HG03103 (cell line): ENCODE measurements around the gene KIF17.

Experiments used
- ATAC-seq: cut with Tn5 transposase; IDR thresholded peaks from one replicate; pipeline ENCODE4 v1.9.1; 2021; ENCODE audit warnings: low read depth; ENCODE audit not compliant: unreplicated experiment

Gene KIF17

DNA sequence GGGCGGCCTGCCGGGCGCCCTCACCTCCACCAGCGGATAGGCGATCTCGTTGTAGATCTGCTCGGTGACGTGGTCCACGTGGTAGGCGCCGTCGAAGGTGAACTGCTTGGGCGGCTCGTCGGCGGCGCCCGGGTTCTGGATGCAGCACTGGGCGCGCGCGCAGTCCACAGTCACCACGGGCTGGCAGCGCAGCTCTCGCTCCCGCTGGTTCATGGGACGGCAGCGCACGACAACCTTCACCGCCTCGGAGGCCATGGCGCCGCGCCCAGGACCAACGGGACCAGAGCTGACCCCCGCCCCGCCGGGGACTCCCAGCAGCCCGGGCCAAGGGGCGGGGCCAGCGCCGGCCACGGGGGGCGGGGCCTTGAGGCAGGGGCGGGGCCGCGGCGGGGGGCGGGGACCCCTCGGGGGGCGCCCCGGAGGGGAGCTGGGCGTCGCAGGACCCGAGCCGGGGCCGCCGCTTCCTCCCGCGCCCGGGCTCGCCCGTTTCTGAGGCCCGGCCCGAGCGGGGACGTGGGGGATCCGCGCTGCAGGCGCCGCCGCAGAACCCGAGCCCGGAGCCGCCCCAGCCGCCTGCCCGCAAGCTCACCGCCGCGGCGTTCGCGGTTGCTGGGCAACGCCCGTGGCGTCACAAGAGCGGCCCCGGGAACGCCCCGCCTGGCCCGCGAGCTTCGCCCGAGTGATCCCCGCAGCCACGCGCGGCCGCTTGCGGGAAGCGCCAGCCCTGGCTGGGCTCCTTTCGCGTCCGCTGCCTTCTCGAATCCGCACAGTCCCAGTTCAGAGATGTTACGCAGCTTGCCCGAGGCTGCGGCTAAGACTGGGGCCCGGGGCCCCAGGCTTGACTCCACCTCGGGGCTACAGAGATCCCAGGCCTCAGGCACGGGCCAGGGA is at the start of gene KIF17:
Gene KIF17 (minus strand): TSS at position 556 of the 891 bp plus-strand sequence. CDS start 301 bp downstream, at position 255.
- no peak for ATAC-seq

DNA sequence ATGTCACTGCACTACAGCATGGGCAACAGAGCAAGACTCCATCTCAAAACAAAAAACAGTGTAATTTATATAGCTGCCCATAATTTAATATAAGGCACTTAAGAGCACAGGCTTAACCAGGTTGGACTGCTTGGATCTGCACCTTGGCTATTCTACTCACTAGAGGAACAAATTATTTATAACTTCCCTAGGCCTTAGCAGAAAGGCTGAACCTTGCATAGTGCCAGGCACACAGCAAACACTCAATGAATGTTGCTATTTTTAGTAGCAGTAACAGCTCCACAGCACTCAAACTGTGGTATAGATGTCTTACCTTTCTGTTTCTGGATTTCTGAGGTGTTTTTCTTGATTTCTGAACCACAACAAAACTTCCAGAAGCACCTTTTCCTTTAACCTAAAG is 49.5 kb upstream of the KIF17 start:
- no peak for ATAC-seq

DNA sequence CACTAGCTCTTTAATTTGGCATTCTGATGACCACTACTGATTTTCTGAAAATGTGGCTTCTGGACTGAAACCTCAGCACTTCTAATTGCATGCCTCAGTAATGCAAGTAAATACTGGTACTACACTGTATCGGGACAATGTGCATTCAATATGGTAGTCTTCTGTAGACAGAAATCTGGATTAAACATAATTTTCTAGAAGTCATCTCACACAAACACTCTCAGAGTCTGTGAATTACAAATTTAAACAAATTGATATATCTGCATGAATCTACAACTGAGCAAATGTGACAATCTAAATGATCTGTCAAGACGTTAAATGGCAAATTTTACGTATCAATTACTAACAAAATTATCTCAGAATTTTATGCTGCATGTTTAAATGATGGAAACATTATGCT is 45.6 kb upstream of the KIF17 start:
- no peak for ATAC-seq

DNA sequence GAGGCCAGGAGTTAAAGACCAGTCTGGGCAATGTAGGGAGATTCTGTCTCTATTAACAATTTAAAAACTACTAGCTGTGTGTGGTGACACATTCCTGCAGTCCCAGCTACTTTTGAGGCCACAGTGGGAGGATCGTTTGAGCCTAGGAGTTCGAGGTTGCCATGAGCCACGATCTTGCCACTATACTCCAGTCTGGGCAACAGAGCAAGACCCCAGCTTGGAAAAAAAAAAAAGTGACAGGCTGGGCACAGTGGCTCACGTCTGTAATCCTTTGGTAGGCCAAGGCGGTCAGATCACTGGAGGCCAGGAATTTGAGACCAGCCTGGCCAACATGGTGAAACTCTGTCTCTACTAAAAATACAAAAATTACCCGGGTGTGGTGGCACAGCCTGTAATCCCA is 42.5 kb upstream of the KIF17 start:
- ATAC-seq = no peak

DNA sequence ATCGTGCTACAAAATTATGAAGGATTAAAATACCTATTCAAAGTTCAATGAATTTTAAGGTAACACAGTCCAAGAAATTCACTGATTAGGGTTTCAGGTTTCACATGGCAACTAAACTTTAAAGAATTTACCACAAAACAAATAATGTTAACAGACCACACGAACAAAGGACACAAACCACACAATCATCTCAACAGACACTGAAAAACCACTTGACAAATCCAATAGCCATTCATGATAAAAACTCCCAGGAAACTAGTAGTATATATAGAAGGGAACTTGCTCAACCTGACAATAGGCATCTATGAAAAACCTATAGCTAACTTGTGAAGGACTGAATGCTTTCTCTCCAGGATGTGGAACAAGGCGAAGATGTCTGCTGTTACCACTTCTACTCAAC is 35.8 kb upstream of the KIF17 start:
- no peak for ATAC-seq

DNA sequence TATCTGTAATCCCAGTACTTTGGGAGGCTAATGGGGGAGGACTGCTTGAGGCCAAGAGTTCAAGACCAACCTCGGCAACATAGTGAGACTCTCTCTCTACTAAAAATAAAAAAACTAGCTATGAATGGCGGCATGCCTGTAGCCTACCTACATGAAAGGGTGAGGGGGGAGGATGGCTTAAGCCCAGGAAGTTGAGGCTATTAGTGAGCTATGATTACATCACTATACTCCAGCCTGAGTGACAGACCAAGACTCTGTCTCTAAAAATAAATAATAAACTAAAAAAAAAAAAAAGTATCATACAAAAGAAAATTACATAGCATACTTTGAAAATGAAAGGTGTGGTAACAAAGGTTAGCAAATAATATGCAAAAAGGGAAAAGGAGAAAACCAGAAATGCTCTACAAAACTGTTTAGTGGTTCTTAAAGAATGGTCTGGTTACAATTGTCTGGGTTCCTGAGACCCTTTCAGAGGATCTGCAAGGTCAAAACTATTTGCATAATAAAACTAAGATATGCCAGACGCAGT is 33.7 kb upstream of the KIF17 start:
- no peak for ATAC-seq

DNA sequence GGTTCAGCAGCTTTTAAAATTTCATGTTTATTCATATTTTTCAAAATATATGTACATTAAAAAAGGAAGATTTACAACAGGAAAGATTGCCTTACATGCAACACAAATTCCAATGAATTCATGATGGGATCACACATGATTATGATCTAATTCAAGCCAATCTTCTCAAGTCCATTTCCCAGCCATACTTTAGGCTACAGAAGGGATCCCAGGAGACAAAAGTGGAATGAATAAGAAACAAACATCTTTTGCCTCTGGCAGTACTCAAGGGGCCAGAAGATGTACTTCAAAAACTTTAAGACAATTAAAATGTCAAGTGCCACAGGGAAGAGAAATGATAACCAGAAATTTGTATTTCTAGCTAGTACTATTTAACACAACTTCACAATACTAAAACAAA is 24.9 kb upstream of the KIF17 start:
- ATAC-seq = no peak

DNA sequence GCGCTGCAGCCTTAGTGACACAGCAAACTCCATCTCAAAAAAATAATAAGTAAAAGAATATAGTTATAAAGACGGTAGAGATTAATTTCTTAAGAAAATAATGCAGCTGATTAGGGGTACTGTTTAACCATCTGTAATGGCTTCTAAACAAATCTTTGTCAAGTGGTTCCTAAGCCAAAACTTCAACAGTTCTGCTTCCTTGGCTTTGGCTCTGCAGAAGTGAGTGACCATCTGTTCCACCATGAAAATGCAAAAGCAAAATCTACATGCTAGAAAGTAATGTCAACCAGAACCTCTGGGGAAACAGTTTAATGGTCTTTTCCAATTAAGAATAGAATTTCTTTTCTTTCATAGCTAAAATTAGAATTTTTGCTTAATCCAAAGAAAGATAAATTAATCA is 23.0 kb upstream of the KIF17 start:
- ATAC-seq = no peak

DNA sequence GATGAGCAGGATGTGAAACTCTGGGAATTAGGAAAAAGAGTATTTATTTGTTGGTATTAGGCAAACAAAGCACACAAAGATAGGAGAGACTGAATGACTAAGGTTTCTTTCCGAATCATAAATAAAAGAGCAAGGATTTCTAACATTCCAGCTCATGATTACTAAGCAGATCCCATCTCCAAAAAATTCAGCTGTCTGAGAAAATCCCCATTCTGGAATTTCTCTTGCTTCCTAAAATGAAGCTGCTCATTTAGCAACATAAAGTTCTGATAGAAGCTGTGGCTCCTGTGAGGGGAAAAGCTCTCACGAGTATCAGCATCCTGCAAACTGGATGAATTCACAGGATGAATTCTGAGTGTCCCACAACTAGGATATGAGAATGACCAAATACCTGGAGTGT is 21.4 kb upstream of the KIF17 start:
- ATAC-seq = no peak

DNA sequence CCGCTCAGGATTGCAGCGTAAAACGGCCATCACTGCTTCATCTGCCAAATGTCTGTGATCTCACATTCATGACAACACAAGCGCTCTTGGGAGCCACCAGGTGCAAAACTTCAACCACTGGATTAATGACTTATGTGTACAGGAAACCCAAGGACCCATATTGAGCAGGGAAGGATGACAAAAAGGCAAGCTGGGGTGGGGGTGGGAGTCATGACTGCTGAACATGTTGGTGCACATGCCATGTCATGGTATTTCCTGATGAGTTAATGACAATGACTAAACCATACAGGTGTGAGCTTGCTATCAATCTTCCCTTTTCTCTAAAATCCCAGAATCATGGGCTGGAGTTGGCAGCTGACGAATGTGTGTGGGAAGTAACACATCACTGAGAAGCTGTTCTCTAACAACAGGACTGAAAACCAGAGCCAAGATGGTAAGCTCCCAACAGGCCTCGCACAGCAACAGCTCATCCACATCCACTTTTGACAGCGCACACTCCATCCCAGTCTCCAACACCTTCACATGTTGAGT is 17.8 kb upstream of the KIF17 start:
- no peak for ATAC-seq

DNA sequence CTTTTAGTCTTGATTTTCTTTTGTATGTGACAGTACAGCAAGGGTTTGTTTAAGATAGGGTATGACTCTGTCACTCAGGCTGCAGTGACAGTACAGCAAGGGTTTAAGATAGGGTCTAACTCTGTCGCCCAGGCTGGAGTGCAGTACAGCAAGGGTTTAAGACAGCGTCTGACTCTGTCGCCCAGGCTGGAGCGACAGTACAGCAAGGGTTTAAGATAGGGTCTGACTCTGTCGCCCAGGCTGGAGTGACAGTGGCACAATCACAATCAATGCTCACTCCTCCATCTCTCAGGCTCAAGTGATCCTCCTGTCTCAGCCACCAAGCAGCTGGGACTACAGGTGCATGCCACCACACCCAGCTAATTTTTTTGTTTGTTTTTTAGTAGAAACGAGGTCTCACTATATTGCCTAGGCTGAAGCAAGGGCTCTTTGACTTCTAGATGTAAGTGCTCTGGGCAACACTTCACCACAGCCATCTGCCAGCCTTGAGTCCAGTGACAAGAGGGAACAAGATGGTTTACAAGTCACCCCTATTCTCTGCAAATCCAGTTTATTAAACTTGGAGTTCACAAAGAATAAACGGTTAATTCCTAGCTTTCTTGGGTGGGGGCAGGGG is 15.7 kb upstream of the KIF17 start:
- ATAC-seq = no peak

DNA sequence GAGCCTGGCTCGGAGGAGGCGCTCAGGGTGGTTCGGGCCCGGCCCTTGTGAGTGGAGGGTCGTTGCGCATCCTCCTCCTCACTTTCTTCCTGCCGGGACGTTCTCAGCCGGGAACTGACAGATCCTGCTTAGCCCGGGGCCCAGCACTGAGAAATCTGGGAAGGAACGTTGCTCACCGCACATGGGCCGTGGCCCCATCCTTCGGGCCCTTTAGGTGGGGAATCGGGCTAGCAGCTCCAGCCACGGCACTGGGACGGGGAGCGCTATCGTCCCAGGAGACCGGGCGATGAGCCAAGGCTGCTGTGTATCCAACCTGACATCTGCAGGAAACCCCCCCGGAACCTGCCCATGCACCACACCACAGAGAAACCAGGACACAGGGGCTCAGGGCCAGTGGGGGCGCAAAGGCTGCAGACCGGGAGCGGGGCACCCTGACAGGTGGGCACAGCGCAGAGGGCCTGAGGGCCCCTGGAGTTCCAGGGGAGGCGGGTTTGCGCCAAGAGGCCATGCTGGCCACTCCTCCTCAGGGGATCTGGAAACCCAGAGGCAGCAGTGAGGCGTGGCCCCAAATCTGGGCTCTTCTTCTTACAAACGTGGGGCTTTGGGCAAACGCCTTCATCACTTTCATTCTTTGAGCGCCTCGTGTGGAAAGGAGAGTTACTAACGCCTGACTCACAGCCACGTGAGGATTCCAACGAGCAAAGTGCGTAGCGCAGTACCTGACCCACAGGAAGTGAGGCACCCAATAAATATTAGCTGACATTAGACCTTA is 15.0 kb upstream of the KIF17 start, which contains the start of gene SH2D5:
Gene SH2D5 (minus strand): TSS at position 116 of the 772 bp plus-strand sequence. CDS start 4,659 bp downstream, outside the sequence.
- no peak for ATAC-seq

DNA sequence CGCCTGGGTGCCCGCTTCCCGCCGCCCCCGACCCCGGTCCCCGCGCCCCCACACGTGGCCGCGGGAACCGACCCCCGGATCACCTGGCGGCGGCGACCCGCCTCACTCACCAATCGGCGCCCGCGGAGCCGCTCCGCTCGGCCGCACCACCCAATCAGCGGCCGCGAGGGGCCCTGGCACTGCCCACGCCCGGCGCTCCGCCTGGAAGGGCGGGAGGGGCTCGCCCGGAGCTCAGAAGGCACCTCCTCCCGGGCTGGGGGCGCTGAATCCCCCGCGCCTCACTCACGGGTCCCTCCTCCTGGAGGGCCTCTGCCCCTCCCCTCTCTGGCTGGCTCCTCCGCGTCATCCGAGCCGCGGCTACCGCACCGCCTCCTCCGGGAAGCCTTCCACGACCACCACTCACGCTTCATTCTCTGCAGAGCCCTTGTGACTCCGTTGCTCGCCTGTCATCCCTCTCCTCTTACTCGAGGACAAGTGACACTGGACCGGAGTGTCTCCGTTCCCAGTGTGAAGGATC is 14.3 kb upstream of the KIF17 start:
- ATAC-seq = peak; percentile 47

DNA sequence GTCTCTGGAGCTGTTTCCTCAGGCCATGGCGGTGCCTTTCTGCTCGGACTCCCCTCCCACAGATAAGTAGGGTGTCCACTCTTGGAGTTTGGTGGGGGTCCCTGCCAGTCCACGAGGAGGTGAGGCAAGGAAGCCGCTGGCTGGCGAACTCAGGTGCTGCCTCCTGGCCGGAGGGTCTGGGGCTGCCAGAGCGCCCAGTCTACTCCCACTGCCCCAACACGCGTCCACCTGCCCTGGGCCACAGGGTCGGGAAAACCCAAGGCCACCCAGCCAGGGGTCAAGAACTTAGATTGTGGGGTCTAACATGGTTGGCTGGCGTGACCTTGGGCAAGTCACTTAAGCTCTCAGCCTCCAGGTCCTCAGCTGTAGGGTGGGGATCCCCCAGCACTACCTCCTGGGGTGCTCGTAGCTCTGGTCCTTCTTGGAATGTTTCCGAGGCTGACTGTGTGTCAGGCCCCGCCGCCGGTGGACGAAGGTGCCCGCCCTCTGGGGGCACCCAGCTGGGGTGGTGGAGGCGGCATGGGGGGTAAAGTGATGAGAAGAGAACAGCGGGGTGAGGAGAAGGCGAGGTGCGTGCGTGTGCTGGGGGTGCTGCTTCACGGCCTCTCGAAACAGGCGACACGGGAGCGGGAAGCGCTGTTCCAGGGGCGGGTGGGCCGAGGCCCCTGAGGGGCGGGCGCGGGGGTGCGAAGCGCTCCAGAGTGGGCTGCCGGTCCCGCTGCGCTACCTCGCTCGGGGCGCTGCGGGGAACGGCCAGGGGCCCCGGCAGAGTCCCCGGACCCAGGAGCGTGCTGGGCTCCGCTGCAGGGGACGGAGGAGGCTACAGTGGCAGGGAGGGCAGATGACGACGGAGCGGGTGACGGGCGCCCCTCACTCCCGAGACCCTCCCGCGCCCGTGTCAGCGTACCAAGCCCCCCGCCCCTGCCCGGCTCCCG is 13.5 kb upstream of the KIF17 start:
- ATAC-seq = peak; percentile 11

DNA sequence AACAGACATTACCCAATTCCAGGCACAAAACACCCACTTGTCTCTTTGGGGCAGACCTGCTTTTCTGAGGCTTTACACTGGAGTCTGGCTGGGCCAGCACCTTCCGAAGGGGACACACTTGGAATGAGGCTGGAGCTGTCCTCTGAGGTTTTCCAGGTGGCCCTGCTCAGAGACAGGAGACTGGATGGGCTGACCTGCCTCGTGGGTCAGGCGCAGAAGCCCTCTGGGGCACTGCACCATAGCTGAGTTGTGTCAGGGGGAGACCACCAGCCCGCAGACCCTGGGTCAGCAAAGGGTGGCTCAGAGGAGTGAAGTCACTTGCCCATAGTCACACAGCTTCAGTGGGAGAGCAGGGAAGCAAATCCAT is 12.9 kb upstream of the KIF17 start:
- no peak for ATAC-seq

DNA sequence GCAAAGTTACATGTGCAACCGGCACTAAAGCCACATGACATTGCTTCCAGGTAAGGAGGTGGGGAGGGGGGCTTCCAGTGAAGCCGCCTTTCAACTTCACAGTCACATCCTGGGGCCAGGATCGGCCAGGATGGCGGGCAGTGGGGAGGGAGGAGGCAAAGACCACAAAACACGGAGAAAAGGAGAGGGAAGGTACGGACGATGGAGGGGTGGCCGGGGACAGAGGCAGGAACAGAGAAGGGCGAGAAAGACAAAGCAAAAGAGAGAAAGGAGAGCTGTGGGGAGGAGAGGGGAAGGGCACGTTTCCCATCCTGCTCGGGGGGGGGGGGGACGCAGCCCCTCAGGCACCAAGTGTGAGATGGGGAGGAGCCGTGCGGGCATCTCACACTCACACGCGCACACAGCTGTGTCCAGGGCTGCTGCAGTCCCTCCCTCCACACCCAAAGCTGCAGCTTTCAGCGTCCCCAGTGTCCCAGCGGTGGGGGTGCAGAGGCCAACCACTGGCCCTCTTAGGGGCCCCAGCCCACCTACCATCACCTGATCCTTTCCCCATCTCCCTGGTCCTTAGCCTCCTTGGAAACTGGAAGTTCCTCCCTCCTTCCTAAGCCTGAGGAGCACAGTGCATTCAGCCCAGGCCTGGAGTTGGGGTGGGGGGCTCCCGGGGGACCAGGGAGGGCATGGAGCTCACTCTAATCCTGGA is 12.3 kb upstream of the KIF17 start:
- ATAC-seq = no peak

DNA sequence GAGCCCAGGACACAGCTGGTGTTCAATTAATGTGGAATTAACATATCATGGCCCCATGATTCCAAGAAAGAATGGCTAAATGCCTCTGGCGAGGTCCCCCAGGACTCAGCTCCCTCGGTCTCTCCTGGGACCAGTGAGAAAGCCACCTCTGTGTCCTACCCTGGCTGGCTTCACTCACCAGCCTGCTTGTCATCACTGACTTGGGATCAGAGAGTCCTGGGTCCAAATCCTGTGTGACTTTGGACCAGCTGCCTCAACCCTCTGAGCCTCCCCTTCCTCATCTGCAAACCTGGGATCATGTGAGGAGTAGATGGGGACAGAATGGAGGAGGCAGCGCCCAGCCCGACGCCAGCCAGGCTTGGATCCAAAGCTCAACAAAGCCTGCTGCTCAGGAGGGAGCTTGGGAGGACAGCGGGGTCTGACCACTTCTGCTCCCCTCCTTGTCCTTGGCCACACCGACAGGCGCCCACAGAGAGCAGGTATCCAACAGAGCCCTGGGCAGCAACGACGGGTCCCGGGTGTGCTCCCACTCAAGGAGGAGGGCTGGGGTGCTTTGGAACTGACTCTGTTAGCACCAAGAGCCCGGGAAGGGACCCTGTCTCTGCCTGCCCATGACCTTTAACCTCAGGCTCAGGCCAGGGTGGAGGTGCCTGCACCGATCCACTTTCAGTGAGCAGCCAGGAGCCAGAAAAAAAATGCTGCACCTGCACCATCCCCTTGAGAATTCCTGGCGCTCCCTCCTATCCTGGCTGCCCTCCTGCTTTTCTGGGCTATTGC is 11.5 kb upstream of the KIF17 start:
- no peak for ATAC-seq
